ENCODE results near the gene ANXA2. TPM values are rescaled to one million over a fixed set of nuclear protein-coding genes. Genes with fewer than 3 reads are reported as not detected.

ANXA2 gene
- total RNA-seq, 1 experiment from 2014 or later, result 1,038 TPM

- Histone ChIP-seq H3K4me3 (ENCODE audit: low read depth, low read length, poor library complexity, severe bottlenecking) (no peak overlapping the region), H3K9me3 (ENCODE audit: low read depth, low read length, poor library complexity, severe bottlenecking) (no peaks in the 10 kb centered on the region), H3K27ac (ENCODE audit: low read depth, low read length, poor library complexity, severe bottlenecking) (no peak overlapping the region), H3K36me3 (ENCODE audit: insufficient read depth, low read length, poor library complexity, severe bottlenecking) (no peaks in the 10 kb centered on the region), H3K27me3 (replicated peaks; ENCODE audit: insufficient read depth, low read depth, low read length, poor library complexity) (no peaks in the 10 kb centered on the region), H3K4me1 (ENCODE audit: insufficient read depth, low read length, poor library complexity, severe bottlenecking) (no peaks in the 10 kb centered on the region)
- POLR2A ChIA-PET (ENCODE audit: low non-redundant PET), result no interaction called here
- intact Hi-C loops (cut with micrococcal nuclease; ENCODE audit: unreplicated experiment), result no loop called here
- no peak for TF ChIP-seq EZH2 (IDR thresholded peaks at IDR 0.05; ENCODE audit: borderline replicate concordance, low read depth, low read length, poor library complexity, severe bottlenecking)
- TF ChIP-seq, protein P1, sequence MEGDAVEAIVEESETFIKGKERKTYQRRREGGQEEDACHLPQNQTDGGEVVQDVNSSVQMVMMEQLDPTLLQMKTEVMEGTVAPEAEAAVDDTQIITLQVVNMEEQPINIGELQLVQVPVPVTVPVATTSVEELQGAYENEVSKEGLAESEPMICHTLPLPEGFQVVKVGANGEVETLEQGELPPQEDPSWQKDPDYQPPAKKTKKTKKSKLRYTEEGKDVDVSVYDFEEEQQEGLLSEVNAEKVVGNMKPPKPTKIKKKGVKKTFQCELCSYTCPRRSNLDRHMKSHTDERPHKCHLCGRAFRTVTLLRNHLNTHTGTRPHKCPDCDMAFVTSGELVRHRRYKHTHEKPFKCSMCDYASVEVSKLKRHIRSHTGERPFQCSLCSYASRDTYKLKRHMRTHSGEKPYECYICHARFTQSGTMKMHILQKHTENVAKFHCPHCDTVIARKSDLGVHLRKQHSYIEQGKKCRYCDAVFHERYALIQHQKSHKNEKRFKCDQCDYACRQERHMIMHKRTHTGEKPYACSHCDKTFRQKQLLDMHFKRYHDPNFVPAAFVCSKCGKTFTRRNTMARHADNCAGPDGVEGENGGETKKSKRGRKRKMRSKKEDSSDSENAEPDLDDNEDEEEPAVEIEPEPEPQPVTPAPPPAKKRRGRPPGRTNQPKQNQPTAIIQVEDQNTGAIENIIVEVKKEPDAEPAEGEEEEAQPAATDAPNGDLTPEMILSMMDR (conservative IDR thresholded peaks at IDR 0.05; ENCODE audit: low read depth, low read length), result no peak
- no peak for DNase-seq (ENCODE audit: low spot score)
- no TSS peak for BruUV-seq (replicated peaks)
- CTCF ChIA-PET, result no interaction called here
Observed at GRCh38 chr15:60428935-60429334, 31.1 kb upstream of the ANXA2 start.

GRCh38 chr15:60426870-60427508, 29.2 kb upstream of the ANXA2 start:
- no peak overlapping the region for H3K4me3 ChIP-seq (ENCODE audit: low read depth, low read length, poor library complexity, severe bottlenecking)
- no peaks in the 10 kb centered on the region for H3K27me3 ChIP-seq (replicated peaks; ENCODE audit: insufficient read depth, low read depth, low read length, poor library complexity)
- no TSS peak for BruUV-seq (replicated peaks)
- no peak for DNase-seq (ENCODE audit: low spot score)
- H3K4me1 ChIP-seq (ENCODE audit: insufficient read depth, low read length, poor library complexity, severe bottlenecking), result no peaks in the 10 kb centered on the region
- H3K36me3 ChIP-seq (ENCODE audit: insufficient read depth, low read length, poor library complexity, severe bottlenecking), result no peaks in the 10 kb centered on the region
- POLR2A ChIA-PET (ENCODE audit: low non-redundant PET), result no interaction called here
- H3K27ac ChIP-seq (ENCODE audit: low read depth, low read length, poor library complexity, severe bottlenecking), result no peak overlapping the region
- no peak for TF ChIP-seq EZH2 (IDR thresholded peaks at IDR 0.05; ENCODE audit: borderline replicate concordance, low read depth, low read length, poor library complexity, severe bottlenecking)
- TF ChIP-seq, protein P1 (conservative IDR thresholded peaks at IDR 0.05; ENCODE audit: low read depth, low read length), result no peak
- CTCF ChIA-PET, result no interaction called here
- no peaks in the 10 kb centered on the region for H3K9me3 ChIP-seq (ENCODE audit: low read depth, low read length, poor library complexity, severe bottlenecking)
- intact Hi-C loops (cut with micrococcal nuclease; ENCODE audit: unreplicated experiment), result no loop called here

GRCh38 chr15:60425461-60425860, 27.7 kb upstream of the ANXA2 start:
- Histone ChIP-seq H3K27ac (ENCODE audit: low read depth, low read length, poor library complexity, severe bottlenecking) (no peak overlapping the region), H3K27me3 (replicated peaks; ENCODE audit: insufficient read depth, low read depth, low read length, poor library complexity) (no peaks in the 10 kb centered on the region), H3K9me3 (ENCODE audit: low read depth, low read length, poor library complexity, severe bottlenecking) (no peaks in the 10 kb centered on the region), H3K4me1 (ENCODE audit: insufficient read depth, low read length, poor library complexity, severe bottlenecking) (no peaks in the 10 kb centered on the region), H3K4me3 (ENCODE audit: low read depth, low read length, poor library complexity, severe bottlenecking) (no peak overlapping the region), H3K36me3 (ENCODE audit: insufficient read depth, low read length, poor library complexity, severe bottlenecking) (no peaks in the 10 kb centered on the region)
- ChIA-PET POLR2A (ENCODE audit: low non-redundant PET) (no interaction called here), CTCF (no interaction called here)
- no TSS peak for BruUV-seq (replicated peaks)
- DNase-seq (ENCODE audit: low spot score), result no peak
- TF ChIP-seq, protein P1 (conservative IDR thresholded peaks at IDR 0.05; ENCODE audit: low read depth, low read length), result no peak
- no peak for TF ChIP-seq EZH2 (IDR thresholded peaks at IDR 0.05; ENCODE audit: borderline replicate concordance, low read depth, low read length, poor library complexity, severe bottlenecking)
- intact Hi-C loops (cut with micrococcal nuclease; ENCODE audit: unreplicated experiment), result no loop called here

Data from A673 (cell line).